ENCODE measurements around the gene SAP25. TPM values are rescaled to one million over a fixed set of nuclear protein-coding genes. Genes with fewer than 3 reads are reported as not detected.
"Not testable (repeated sequence)": the region's sequence is repeated elsewhere in the genome, so short reads cannot be mapped to it uniquely, and the experiment has no call there.

The SAP25 gene
- total and polyA plus RNA-seq, 12 donors, result 0.67 to 11.3 (median 1.6) TPM; not detected in 4

DNA sequence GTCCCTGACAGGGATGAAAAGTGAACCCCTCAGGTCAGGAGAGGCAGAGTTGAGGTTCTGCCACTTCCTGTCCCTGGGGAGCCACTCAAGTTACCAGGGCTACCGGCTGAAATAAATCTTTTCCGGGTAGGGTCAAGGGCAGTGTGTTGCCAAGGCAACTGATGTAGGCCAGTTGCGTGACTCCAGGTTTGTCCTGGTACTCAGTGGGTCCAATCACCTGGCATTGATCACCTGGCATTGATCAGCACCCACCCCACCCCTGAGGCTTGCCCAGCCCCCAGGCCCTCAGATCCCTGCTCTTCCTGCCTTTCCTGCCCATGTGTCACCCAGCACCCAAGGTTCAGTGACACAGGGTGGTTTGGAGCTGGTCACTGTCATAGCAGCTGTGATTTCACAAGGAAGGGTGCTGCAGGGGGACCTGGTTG lies 5.9 kb downstream of the SAP25 start:
- DNase-seq, result peak in 6 of 7 donors; percentile 60 to 82 (median 71)
- Histone ChIP-seq H3K4me1 (replicated peaks in 1 of 2) (peaks cover 40 to 52% of the 10 kb centered on the region in 2 donors), H3K4me3 (no peak overlapping the region), H3K27ac (peak overlapping the region; percentile 23 to 95 (median 82)), H3K36me3 (replicated peaks in 1 of 2) (peaks cover 0 to 26% of the 10 kb centered on the region in 2 donors), H3K27me3 (no peaks in the 10 kb centered on the region), H3K9me3 (replicated peaks in 1 of 3) (no peaks in the 10 kb centered on the region)
- TF ChIP-seq, protein P1, sequence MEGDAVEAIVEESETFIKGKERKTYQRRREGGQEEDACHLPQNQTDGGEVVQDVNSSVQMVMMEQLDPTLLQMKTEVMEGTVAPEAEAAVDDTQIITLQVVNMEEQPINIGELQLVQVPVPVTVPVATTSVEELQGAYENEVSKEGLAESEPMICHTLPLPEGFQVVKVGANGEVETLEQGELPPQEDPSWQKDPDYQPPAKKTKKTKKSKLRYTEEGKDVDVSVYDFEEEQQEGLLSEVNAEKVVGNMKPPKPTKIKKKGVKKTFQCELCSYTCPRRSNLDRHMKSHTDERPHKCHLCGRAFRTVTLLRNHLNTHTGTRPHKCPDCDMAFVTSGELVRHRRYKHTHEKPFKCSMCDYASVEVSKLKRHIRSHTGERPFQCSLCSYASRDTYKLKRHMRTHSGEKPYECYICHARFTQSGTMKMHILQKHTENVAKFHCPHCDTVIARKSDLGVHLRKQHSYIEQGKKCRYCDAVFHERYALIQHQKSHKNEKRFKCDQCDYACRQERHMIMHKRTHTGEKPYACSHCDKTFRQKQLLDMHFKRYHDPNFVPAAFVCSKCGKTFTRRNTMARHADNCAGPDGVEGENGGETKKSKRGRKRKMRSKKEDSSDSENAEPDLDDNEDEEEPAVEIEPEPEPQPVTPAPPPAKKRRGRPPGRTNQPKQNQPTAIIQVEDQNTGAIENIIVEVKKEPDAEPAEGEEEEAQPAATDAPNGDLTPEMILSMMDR (IDR thresholded peaks at IDR 0.05), result no peak
- TF ChIP-seq POLR2A (IDR thresholded peaks at IDR 0.05), result no peak
- 10 to 24% (median 16%) methylated on average over 1 to 3 of the region's 3 CpGs for WGBS, 4 donors
- intact Hi-C loops (cut with DNase I), result no loop called here

- no peaks in the 10 kb centered on the region for H3K27me3 ChIP-seq
- no peak overlapping the region for H3K4me3 ChIP-seq
- H3K9me3 ChIP-seq (replicated peaks in 1 of 3), result no peaks in the 10 kb centered on the region
- 32 to 48% (median 46%) methylated on average over 6 to 12 of the region's 12 CpGs for WGBS, 4 donors
- intact Hi-C loops (cut with DNase I), result no loop called here
- DNase-seq, result peak in 5 of 7 donors; percentile 51 to 63 (median 57)
- H3K27ac ChIP-seq, result peak overlapping the region; percentile 23 to 95 (median 82)
- TF ChIP-seq, protein P1 (IDR thresholded peaks at IDR 0.05), result no peak
- TF ChIP-seq POLR2A (IDR thresholded peaks at IDR 0.05), result peak in 1 of 2 donors; percentile 15
- H3K4me1 ChIP-seq (replicated peaks in 1 of 2), result peaks cover 40 to 52% of the 10 kb centered on the region in 2 donors
- peaks cover 0 to 31% of the 10 kb centered on the region in 2 donors for H3K36me3 ChIP-seq (replicated peaks in 1 of 2)
These were observed 6.5 kb downstream of the SAP25 start for GRCh38 chr7:100567031-100567730.

DNA sequence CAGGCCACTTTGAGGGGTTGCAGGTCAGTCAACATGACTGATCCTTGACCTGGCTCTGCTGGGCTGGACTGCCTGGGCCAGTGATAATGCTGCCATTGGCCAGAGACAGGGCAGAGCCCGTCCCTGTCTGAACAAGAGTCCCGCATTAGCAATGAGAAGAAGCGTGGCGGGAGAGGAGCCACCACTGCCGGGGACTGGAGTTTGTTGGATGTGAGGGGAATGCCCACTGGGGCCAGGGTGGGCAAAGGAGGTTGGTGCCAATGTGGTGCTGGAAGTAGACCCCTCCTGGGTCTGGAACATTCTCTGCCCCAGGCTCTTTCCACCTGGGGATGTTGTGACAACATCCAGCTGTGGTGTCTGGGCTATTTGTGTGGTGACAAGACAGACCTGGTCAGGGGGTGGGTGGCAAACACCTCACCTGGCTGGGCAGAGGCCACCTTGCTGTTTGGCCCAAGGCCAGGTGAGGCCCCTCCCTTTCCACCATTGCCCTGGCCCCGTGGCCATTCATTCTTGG lies 7.6 kb downstream of the SAP25 start:
- no peaks in the 10 kb centered on the region for H3K9me3 ChIP-seq (replicated peaks in 1 of 3)
- H3K4me3 ChIP-seq, result no peak overlapping the region
- H3K36me3 ChIP-seq (replicated peaks in 1 of 2), result peaks cover 0 to 43% of the 10 kb centered on the region in 2 donors
- peak overlapping the region in 4 of 5 donors; percentile 27 to 95 (median 74) for H3K27ac ChIP-seq
- DNase-seq, result peak in 1 of 7 donors; percentile 39
- WGBS, 4 donors, result 83 to 96% (median 85%) methylated on average over 6 of the region's 6 CpGs
- no peaks in the 10 kb centered on the region for H3K27me3 ChIP-seq
- H3K4me1 ChIP-seq (replicated peaks in 1 of 2), result peaks cover 40 to 52% of the 10 kb centered on the region in 2 donors
- intact Hi-C loops (cut with DNase I), result no loop called here
- TF ChIP-seq POLR2A (IDR thresholded peaks at IDR 0.05), result no peak
- TF ChIP-seq, protein P1 (IDR thresholded peaks at IDR 0.05), result no peak

GRCh38 chr7:100565133-100565571 lies 8.5 kb downstream of the SAP25 start:
- intact Hi-C loops (cut with DNase I), result no loop called here
- Histone ChIP-seq H3K27me3 (no peaks in the 10 kb centered on the region), H3K4me3 (no peak overlapping the region), H3K9me3 (replicated peaks in 1 of 3) (no peaks in the 10 kb centered on the region), H3K27ac (no peak overlapping the region), H3K36me3 (replicated peaks in 1 of 2) (peaks cover 0 to 48% of the 10 kb centered on the region in 2 donors), H3K4me1 (replicated peaks in 1 of 2) (peaks cover 36 to 49% of the 10 kb centered on the region in 2 donors)
- TF ChIP-seq, protein P1 (IDR thresholded peaks at IDR 0.05), result no peak
- no peak for TF ChIP-seq POLR2A (IDR thresholded peaks at IDR 0.05)
- WGBS, 4 donors, result 95 to 98% (median 96%) methylated on average over 8 to 11 of the region's 11 CpGs
- DNase-seq, result no peak

DNA sequence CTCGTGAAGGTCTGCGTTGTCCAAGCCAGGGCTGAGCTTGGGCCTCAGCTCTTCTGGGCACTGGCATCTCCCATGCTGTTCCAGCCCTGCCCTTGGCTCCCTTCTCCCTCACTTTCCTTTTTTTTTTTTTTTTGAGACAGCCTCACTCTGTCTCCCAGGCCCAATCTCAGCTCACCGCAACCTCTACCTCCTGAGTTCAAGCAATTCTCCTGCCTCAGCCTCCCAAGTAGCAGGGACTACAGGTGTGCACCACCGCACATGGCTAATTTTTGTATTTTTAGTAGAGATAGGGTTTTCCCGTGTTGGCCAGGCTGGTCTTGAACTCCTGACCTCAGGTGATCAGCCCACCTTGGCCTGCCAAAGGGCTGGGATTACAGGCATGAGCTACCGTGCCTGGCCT lies 9.3 kb downstream of the SAP25 start:
- WGBS, 4 donors, result 86 to 93% (median 89%) methylated on average over 6 of the region's 6 CpGs
- H3K9me3 ChIP-seq (replicated peaks in 1 of 3); H3K27me3 ChIP-seq; DNase-seq; H3K4me3 ChIP-seq: not testable (repeated sequence)
- Histone ChIP-seq H3K27ac (peak overlapping the region in 2 of 5 donors; percentile 41 to 60), H3K4me1 (replicated peaks in 1 of 2) (peaks cover 29 to 42% of the 10 kb centered on the region in 2 donors), H3K36me3 (replicated peaks in 1 of 2) (peaks cover 0 to 50% of the 10 kb centered on the region in 2 donors)
- intact Hi-C loops (cut with DNase I), result loop anchor here (5.0 kb wide), 2 partner anchors 87 to 97 kb away; partner anchors contain the start of gene TSC22D4 (in 1 of the 2)

All from adrenal gland (tissue), 12 donors.